Psoas muscle (tissue), 8 donors: ENCODE measurements around the gene SPINK13. TPM values are rescaled to one million over a fixed set of nuclear protein-coding genes. Genes with fewer than 3 reads are reported as not detected.
A peak's percentile ranks its signal among the peaks of the same experiment; 100 is the strongest.

Experiments used
- ATAC-seq, 4 donors: fragments of 200-7000 bp; cut with Tn5 transposase; one replicate each; pipeline ENCODE4 v1.9.1; 2020; ENCODE audit warnings: moderate library complexity in 3 of 4, mild to moderate bottlenecking in 2 of 4
- DNase-seq, 2 donors: peaks; one replicate each; pipeline ENCODE4 v3.0.0-alpha.2; 2020
- H3K27ac ChIP-seq: fragments of 200-600 bp; one replicate; pipeline ENCODE4 v1.8.0; 2022
- H3K27me3 ChIP-seq, 3 donors: fragments of 200-600 bp in 1 of 3; one replicate each; pipeline versions ENCODE4 v1.6.1 to v1.8.0; 2013 to 2022; ENCODE audit warnings: low read length in 2 of 3, mild to moderate bottlenecking in 2 of 3, moderate library complexity in 1 of 3; ENCODE audit not compliant: insufficient read depth in 3 of 3
- H3K36me3 ChIP-seq, 2 donors: fragments of 200-600 bp in 1 of 2; one replicate each; pipeline versions ENCODE4 v1.6.1 to v1.8.0; 2013 to 2022; ENCODE audit warnings: low read depth in 1 of 2, mild to moderate bottlenecking in 1 of 2, moderate library complexity in 1 of 2; ENCODE audit not compliant: insufficient read depth in 1 of 2
- H3K4me1 ChIP-seq: fragments of 200-600 bp; one replicate; pipeline ENCODE4 v1.8.0; 2022
- H3K4me3 ChIP-seq: fragments of 200-600 bp; one replicate; pipeline ENCODE4 v1.8.0; 2022; ENCODE audit warnings: mild to moderate bottlenecking
- H3K9me3 ChIP-seq: fragments of 200-600 bp; one replicate; pipeline ENCODE4 v1.8.0; 2022
- WGBS, 3 donors: extraction: QIAGEN DNeasy Blood & Tissue Kit; methylation state at CpG; one replicate each; pipeline versions ENCODE4 v1.1.6 to v1.1.7; 2013; 5-methylcytosine and 5-hydroxymethylcytosine counted together
- intact Hi-C, 2 donors: fragments of 100-400 bp; cut with DNase I; formaldehyde crosslinking; loops; one replicate each; pipeline versions ENCODE4 v1.11.0 to v1.14.2; 2022
- long read RNA-seq, 2 donors: library from polyadenylated mRNA; unstranded; transcript quantifications; one replicate each; pipeline ENCODE4 v2.0.0, GENCODE V29; 2021
- polyA plus RNA-seq, 3 donors: library from polyadenylated mRNA; stranded (reverse); fragments of 200-250 nt; gene quantifications; one replicate each; pipeline ENCODE4 v1.2.3, GENCODE V29; 2013
- total RNA-seq, 4 donors: library from RNA; stranded (reverse); fragmentation: NEBNext Ultra II Directional in 2 of 4; extraction: Animal tissue kit (Norgen Biotek cat#: 25700) in 2 of 4; gene quantifications; one replicate each; pipeline versions ENCODE4 v1.2.1 to v1.2.4, GENCODE V29; 2021 to 2023
- TF ChIP-seq, protein P1 (sequence below): fragments of 200-600 bp; IDR thresholded peaks from one replicate; pipeline ENCODE4 v1.8.0; 2022; ENCODE audit warnings: antibody characterized with exemption
- donor health status: healthy with polysubstance abuse.
- donor health status: DM: no; HTN: no; CAD: no; lungs with moderate emphysema.
- donor health status: Bipolar disorder and iron deficiency.
- donor health status: healthy.
- donor health status: DM: yes; HTN: yes; CAD: no.
- donor health status: DM: no; HTN: no; CAD: no.
- donor health status: DM: no; HTN: no; CAD: no.
- donor health status: DM: yes; HTN: yes; CAD: no.

SPINK13 gene
- not detected for total RNA-seq
- under 1 TPM in 1 of 3 donors, not detected in 2; 0.25 TPM for polyA plus RNA-seq
- long read RNA-seq, donor 1, result 0 reads
- long read RNA-seq, donor 2, result 0 reads

DNA sequence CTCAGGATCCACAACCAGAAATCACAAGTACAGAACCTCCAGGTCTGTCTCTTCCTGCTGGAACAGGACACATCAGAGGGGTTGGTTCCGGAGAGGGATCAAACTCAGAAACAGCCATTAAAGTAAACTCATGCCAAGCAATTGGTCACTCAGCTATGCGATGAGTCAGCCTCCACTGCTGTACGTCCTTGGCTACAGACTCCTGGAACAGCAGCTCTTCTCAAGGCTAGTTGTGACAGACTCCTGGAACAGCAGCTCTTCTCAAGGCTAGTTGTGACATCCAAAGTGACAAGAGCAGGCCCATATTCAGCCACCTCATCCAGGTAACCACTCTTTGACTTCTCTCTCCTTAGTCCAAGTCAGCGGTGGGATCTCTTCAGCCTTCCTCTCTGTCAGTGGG lies at the start of gene SPINK13:
SPINK13 (plus strand) TSS at position 229 of the 400 bp plus-strand sequence. CDS start 1,279 bp downstream, outside the sequence.
- intact Hi-C loops, result no loop called here
- H3K4me1 ChIP-seq, result no peaks in the 10 kb centered on the region
- H3K9me3 ChIP-seq, result no peaks in the 10 kb centered on the region
- ATAC-seq (peak in 1 of 4 donors; percentile 53), DNase-seq (no peak)
- TF ChIP-seq, protein P1, sequence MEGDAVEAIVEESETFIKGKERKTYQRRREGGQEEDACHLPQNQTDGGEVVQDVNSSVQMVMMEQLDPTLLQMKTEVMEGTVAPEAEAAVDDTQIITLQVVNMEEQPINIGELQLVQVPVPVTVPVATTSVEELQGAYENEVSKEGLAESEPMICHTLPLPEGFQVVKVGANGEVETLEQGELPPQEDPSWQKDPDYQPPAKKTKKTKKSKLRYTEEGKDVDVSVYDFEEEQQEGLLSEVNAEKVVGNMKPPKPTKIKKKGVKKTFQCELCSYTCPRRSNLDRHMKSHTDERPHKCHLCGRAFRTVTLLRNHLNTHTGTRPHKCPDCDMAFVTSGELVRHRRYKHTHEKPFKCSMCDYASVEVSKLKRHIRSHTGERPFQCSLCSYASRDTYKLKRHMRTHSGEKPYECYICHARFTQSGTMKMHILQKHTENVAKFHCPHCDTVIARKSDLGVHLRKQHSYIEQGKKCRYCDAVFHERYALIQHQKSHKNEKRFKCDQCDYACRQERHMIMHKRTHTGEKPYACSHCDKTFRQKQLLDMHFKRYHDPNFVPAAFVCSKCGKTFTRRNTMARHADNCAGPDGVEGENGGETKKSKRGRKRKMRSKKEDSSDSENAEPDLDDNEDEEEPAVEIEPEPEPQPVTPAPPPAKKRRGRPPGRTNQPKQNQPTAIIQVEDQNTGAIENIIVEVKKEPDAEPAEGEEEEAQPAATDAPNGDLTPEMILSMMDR, result no peak
- no peak within 1 kb of the TSS for H3K27ac ChIP-seq
- 67 to 81% (median 70%) methylated on average over 4 of the region's 4 CpGs for WGBS, 3 donors
- H3K36me3 ChIP-seq, result no peaks in the 10 kb centered on the region
- H3K27me3 ChIP-seq, result no peaks in the 10 kb centered on the region
- no peak within 1 kb of the TSS for H3K4me3 ChIP-seq

GRCh38 chr5:148221508-148221907 lies 47.1 kb upstream of the SPINK13 start:
- H3K36me3 ChIP-seq, result no peaks in the 10 kb centered on the region
- no peak for ATAC-seq
- H3K9me3 ChIP-seq, result no peaks in the 10 kb centered on the region
- TF ChIP-seq, protein P1, result no peak
- no peaks in the 10 kb centered on the region for H3K4me1 ChIP-seq
- no peak overlapping the region for H3K27ac ChIP-seq
- intact Hi-C loops, result no loop called here
- DNase-seq, result no peak
- 68 to 75% (median 71%) methylated on average over 6 of the region's 6 CpGs for WGBS, 3 donors
- H3K27me3 ChIP-seq, result no peaks in the 10 kb centered on the region
- no peak overlapping the region for H3K4me3 ChIP-seq

GRCh38 chr5:148224117-148224742 lies 44.4 kb upstream of the SPINK13 start:
- no peak for ATAC-seq
- WGBS, 3 donors, result 57 to 59% (median 58%) methylated on average over 2 of the region's 2 CpGs

GRCh38 chr5:148228392-148228984 lies 40.1 kb upstream of the SPINK13 start:
- no peaks in the 10 kb centered on the region for H3K4me1 ChIP-seq
- no peak for ATAC-seq
- no peak for DNase-seq
- WGBS, 3 donors, result 85 to 93% (median 91%) methylated on average over 3 of the region's 3 CpGs
- H3K4me3 ChIP-seq, result no peak overlapping the region
- TF ChIP-seq, protein P1, result no peak
- intact Hi-C loops, result no loop called here
- H3K27me3 ChIP-seq, result no peaks in the 10 kb centered on the region
- H3K27ac ChIP-seq, result no peak overlapping the region
- H3K36me3 ChIP-seq, result no peaks in the 10 kb centered on the region
- H3K9me3 ChIP-seq, result no peaks in the 10 kb centered on the region

More at GRCh38 chr5:148224117-148224742, 44.4 kb upstream of the SPINK13 start:
- intact Hi-C loops, result no loop called here
- Histone ChIP-seq H3K4me1 (no peaks in the 10 kb centered on the region), H3K27ac (no peak overlapping the region), H3K4me3 (no peak overlapping the region), H3K27me3 (no peaks in the 10 kb centered on the region), H3K36me3 (no peaks in the 10 kb centered on the region), H3K9me3 (no peaks in the 10 kb centered on the region)
- DNase-seq, result no peak
- TF ChIP-seq, protein P1, result no peak
